Measurements from ENCODE around the gene MUC5B. TPM values are rescaled to one million over a fixed set of nuclear protein-coding genes. Genes with fewer than 3 reads are reported as not detected.
A peak's percentile ranks its signal among the peaks of the same experiment; 100 is the strongest.

MUC5B gene
- total RNA-seq, 1 donor from 2014 or later, result not detected

GRCh38 chr11:1232021-1232882 lies 9.4 kb downstream of the MUC5B start:
- Mint-ChIP-seq H3K4me1 (ENCODE audit: unreplicated experiment) (no peaks in the 10 kb centered on the region), H3K27me3 (ENCODE audit: unreplicated experiment) (peaks cover 2% of the 10 kb centered on the region), H3K9me3 (ENCODE audit: unreplicated experiment) (no peaks in the 10 kb centered on the region), H3K4me3 (ENCODE audit: unreplicated experiment) (no peak overlapping the region), H3K36me3 (ENCODE audit: low read depth, unreplicated experiment) (no peaks in the 10 kb centered on the region), H3K27ac (ENCODE audit: unreplicated experiment) (no peak overlapping the region)
- TF ChIP-seq CTCF (IDR thresholded peaks at IDR 0.05; ENCODE audit: unreplicated experiment), result no peak
- peak; percentile 3 for DNase-seq (ENCODE audit: low spot score)

- TF ChIP-seq CTCF (IDR thresholded peaks at IDR 0.05; ENCODE audit: unreplicated experiment), result no peak
- Mint-ChIP-seq H3K27me3 (ENCODE audit: unreplicated experiment) (peaks cover 2% of the 10 kb centered on the region), H3K27ac (ENCODE audit: unreplicated experiment) (no peak overlapping the region), H3K36me3 (ENCODE audit: low read depth, unreplicated experiment) (no peaks in the 10 kb centered on the region), H3K4me1 (ENCODE audit: unreplicated experiment) (no peaks in the 10 kb centered on the region), H3K4me3 (ENCODE audit: unreplicated experiment) (no peak overlapping the region), H3K9me3 (ENCODE audit: unreplicated experiment) (no peaks in the 10 kb centered on the region)
- no peak for DNase-seq (ENCODE audit: low spot score)
These were observed 10.0 kb downstream of the MUC5B start for GRCh38 chr11:1232883-1233321.

DNA sequence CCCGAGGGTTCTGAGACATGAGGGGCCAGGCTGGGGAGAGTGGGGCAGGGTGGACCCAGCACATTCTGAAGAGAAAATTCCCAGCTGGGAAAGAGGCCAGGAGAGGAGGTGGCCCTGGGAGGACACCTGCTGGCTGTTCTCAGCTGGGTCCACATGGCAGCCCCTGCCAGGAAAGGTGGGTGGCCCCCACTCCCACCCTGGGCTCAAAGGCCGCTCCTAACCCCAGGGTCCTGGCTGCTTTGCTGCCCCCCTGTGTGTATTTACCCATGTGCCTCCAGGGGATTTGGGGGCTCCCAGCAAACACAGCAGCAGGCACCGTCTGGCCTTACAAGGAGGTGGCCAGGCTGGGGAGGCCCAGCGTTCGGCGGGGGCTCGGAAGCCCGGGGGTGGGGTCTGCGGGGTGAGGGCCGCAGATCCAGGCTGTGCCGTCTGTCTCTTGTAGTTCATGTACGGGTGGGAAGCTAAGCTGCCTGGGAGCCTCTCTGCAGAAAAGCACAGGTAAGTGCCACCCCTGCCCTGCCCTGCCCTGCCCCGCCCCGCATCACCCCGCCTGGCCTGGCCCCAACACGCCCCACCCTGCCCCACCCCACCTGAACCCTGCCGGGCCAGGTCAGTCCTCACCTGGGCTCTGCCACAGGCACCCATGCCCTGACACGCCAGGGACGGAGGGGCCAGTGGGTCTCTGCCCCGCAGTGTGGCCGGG lies 10.6 kb downstream of the MUC5B start:
- Mint-ChIP-seq H3K27ac (ENCODE audit: unreplicated experiment) (no peak overlapping the region), H3K27me3 (ENCODE audit: unreplicated experiment) (peaks cover 8% of the 10 kb centered on the region), H3K9me3 (ENCODE audit: unreplicated experiment) (no peaks in the 10 kb centered on the region), H3K36me3 (ENCODE audit: low read depth, unreplicated experiment) (no peaks in the 10 kb centered on the region), H3K4me1 (ENCODE audit: unreplicated experiment) (no peaks in the 10 kb centered on the region), H3K4me3 (ENCODE audit: unreplicated experiment) (no peak overlapping the region)
- peak; percentile 2 for DNase-seq (ENCODE audit: low spot score)
- TF ChIP-seq CTCF (IDR thresholded peaks at IDR 0.05; ENCODE audit: unreplicated experiment), result no peak

GRCh38 chr11:1234054-1234720 lies 11.3 kb downstream of the MUC5B start:
- no peak for TF ChIP-seq CTCF (IDR thresholded peaks at IDR 0.05; ENCODE audit: unreplicated experiment)
- DNase-seq (ENCODE audit: low spot score), result peak; percentile 5
- no peak overlapping the region for H3K4me3 Mint-ChIP-seq (ENCODE audit: unreplicated experiment)
- H3K36me3 Mint-ChIP-seq (ENCODE audit: low read depth, unreplicated experiment), result no peaks in the 10 kb centered on the region
- peaks cover 8% of the 10 kb centered on the region for H3K27me3 Mint-ChIP-seq (ENCODE audit: unreplicated experiment)
- H3K4me1 Mint-ChIP-seq (ENCODE audit: unreplicated experiment), result no peaks in the 10 kb centered on the region
- no peaks in the 10 kb centered on the region for H3K9me3 Mint-ChIP-seq (ENCODE audit: unreplicated experiment)
- H3K27ac Mint-ChIP-seq (ENCODE audit: unreplicated experiment), result no peak overlapping the region

Data from endothelial cell (in vitro differentiated cells).